HG03025 (cell line): ENCODE data around the gene OR4C5.
"Not testable (repeated sequence)": the region's sequence is repeated elsewhere in the genome, so short reads cannot be mapped to it uniquely, and the experiment has no call there.

Experiments
- ATAC-seq: cut with Tn5 transposase; IDR thresholded peaks from one replicate; pipeline ENCODE4 v1.9.1; 2021; ENCODE audit warnings: mild to moderate bottlenecking, moderate library complexity; ENCODE audit not compliant: unreplicated experiment, low FRiP score

The OR4C5 gene

GRCh38 chr11:48366365-48366764 is at the start of gene OR4C5:
Gene OR4C5 (minus strand): TSS chr11:48366465. CDS start chr11:48366465, 0 bp downstream.
- ATAC-seq = no peak

GRCh38 chr11:48384670-48385069 is 18.4 kb upstream of the OR4C5 start:
- no peak for ATAC-seq

GRCh38 chr11:48384151-48384550 is 17.9 kb upstream of the OR4C5 start:
- ATAC-seq = not testable (repeated sequence)

- ATAC-seq = not testable (repeated sequence)
Measured at GRCh38 chr11:48361289-48361688, 5.0 kb downstream of the OR4C5 start.

GRCh38 chr11:48354677-48355076 is 11.6 kb downstream of the OR4C5 start:
- ATAC-seq = no peak

- ATAC-seq = no peak
Measured at GRCh38 chr11:48354013-48354412, 12.3 kb downstream of the OR4C5 start.

- not testable (repeated sequence) for ATAC-seq
Measured at GRCh38 chr11:48346286-48346685, 20.0 kb downstream of the OR4C5 start.

GRCh38 chr11:48342505-48342904 is 23.8 kb downstream of the OR4C5 start:
- not testable (repeated sequence) for ATAC-seq

GRCh38 chr11:48341466-48341865 is 24.8 kb downstream of the OR4C5 start:
- no peak for ATAC-seq

GRCh38 chr11:48324620-48325019 is 41.6 kb downstream of the OR4C5 start, which contains the start of gene OR4C3:
Gene OR4C3 (plus strand): TSS chr11:48324920. CDS start chr11:48325022, 102 bp downstream.
- not testable (repeated sequence) for ATAC-seq

- ATAC-seq = not testable (repeated sequence)
Measured at GRCh38 chr11:48319813-48320212, 46.5 kb downstream of the OR4C5 start.
